GM23338 (cell line): ENCODE data around the gene SYNJ2BP. TPM values are rescaled to one million over a fixed set of nuclear protein-coding genes. Genes with fewer than 3 reads are reported as not detected.

Source experiments
- ATAC-seq: fragments of 200-7000 bp; cut with Tn5 transposase; 3 replicates; pipeline ENCODE4 v1.9.1; 2020
- DNase-seq: peaks from one replicate; pipeline ENCODE4 v3.0.0-alpha.2; 2015; ENCODE audit warnings: low spot score
- H2AFZ ChIP-seq: fragments of 200-600 bp; sonication (generic); 2 replicates; pipeline ENCODE4 v1.8.0; 2016; ENCODE audit warnings: antibody characterized with exemption, mild to moderate bottlenecking, moderate library complexity
- H3F3A ChIP-seq: fragments of 200-600 bp; sonication (generic); replicated peaks from 2 replicates; pipeline ENCODE4 v1.8.0; 2017; ENCODE audit warnings: antibody characterized with exemption, mixed run types, low read depth
- H3K27ac ChIP-seq: fragments of 200-600 bp; sonication (generic); 2 replicates; pipeline ENCODE4 v1.6.1; 2016; ENCODE audit warnings: low read depth
- H3K27me3 ChIP-seq: fragments of 200-600 bp; sonication (generic); 2 replicates; pipeline ENCODE4 v1.8.0; 2016; ENCODE audit warnings: mild to moderate bottlenecking, mixed run types, moderate library complexity; ENCODE audit not compliant: insufficient read depth
- H3K36me3 ChIP-seq: fragments of 200-600 bp; sonication (generic); 2 replicates; pipeline ENCODE4 v1.8.0; 2016; ENCODE audit warnings: mild to moderate bottlenecking; ENCODE audit not compliant: insufficient read depth
- H3K4me1 ChIP-seq: fragments of 200-600 bp; sonication (generic); 2 replicates; pipeline ENCODE4 v1.8.0; 2016; ENCODE audit warnings: mild to moderate bottlenecking, moderate library complexity; ENCODE audit not compliant: insufficient read depth
- H3K4me2 ChIP-seq: fragments of 200-600 bp; sonication (generic); 2 replicates; pipeline ENCODE4 v1.7.1; 2017; ENCODE audit warnings: mixed run types
- H3K4me3 ChIP-seq: fragments of 200-600 bp; sonication (generic); 2 replicates; pipeline ENCODE4 v1.6.1; 2016; ENCODE audit warnings: mixed run types
- H3K79me2 ChIP-seq: fragments of 200-600 bp; sonication (generic); replicated peaks from 2 replicates; pipeline ENCODE4 v1.8.0; 2017; ENCODE audit warnings: mild to moderate bottlenecking; ENCODE audit not compliant: insufficient read depth
- H3K9me2 ChIP-seq: fragments of 200-600 bp; sonication (generic); 2 replicates; pipeline ENCODE4 v1.8.0; 2017; ENCODE audit not compliant: insufficient read depth
- H4K20me1 ChIP-seq: fragments of 200-600 bp; sonication (generic); replicated peaks from 2 replicates; pipeline ENCODE4 v1.8.0; 2017; ENCODE audit warnings: mild to moderate bottlenecking; ENCODE audit not compliant: insufficient read depth
- H3K27ac Mint-ChIP-seq: 2 replicates; pipeline ENCODE4 v1.8.0; 2020; ENCODE audit warnings: inconsistent platforms, mild to moderate bottlenecking, moderate library complexity, mixed read lengths
- H3K27me3 Mint-ChIP-seq: 3 replicates; pipeline ENCODE4 v1.8.0; 2022; ENCODE audit warnings: low read depth, mild to moderate bottlenecking, moderate library complexity, mixed read lengths, inconsistent platforms; ENCODE audit not compliant: insufficient read depth, poor library complexity
- H3K36me3 Mint-ChIP-seq: 3 replicates; pipeline ENCODE4 v1.8.0; 2021; ENCODE audit warnings: low read depth, mild to moderate bottlenecking, inconsistent platforms, moderate library complexity, mixed read lengths
- H3K4me1 Mint-ChIP-seq: 3 replicates; pipeline ENCODE4 v1.8.0; 2020; ENCODE audit warnings: mild to moderate bottlenecking, inconsistent platforms, mixed read lengths
- H3K4me3 Mint-ChIP-seq: 3 replicates; pipeline ENCODE4 v1.8.0; 2021; ENCODE audit warnings: moderate library complexity, mild to moderate bottlenecking, inconsistent platforms, mixed read lengths
- H3K9me3 Mint-ChIP-seq: 3 replicates; pipeline ENCODE4 v1.8.0; 2020; ENCODE audit warnings: moderate library complexity, mild to moderate bottlenecking, inconsistent platforms, mixed read lengths
- CREB1 ChIP-seq: fragments of 250-450 bp; sonication (Bioruptor Pico); IDR thresholded peaks from 2 replicates; pipeline ENCODE4 v1.5.0; 2020; ENCODE audit warnings: low read depth, mild to moderate bottlenecking, moderate library complexity
- EZH2 ChIP-seq: fragments of 200-600 bp; sonication (generic); IDR thresholded peaks from one replicate; pipeline ENCODE4 v1.8.0; 2017; ENCODE audit warnings: antibody characterized with exemption, mild to moderate bottlenecking, low read depth; ENCODE audit not compliant: unreplicated experiment
- JUNB ChIP-seq: IDR thresholded peaks from one replicate; pipeline ENCODE4 v1.6.1; 2016; ENCODE audit warnings: antibody characterized with exemption; ENCODE audit not compliant: unreplicated experiment
- NANOG ChIP-seq: IDR thresholded peaks from 2 replicates; pipeline ENCODE4 v1.6.1; 2016; ENCODE audit warnings: antibody characterized with exemption, borderline replicate concordance
- POLR2AphosphoS5 ChIP-seq: IDR thresholded peaks from 2 replicates; pipeline ENCODE4 v1.6.1; 2016; ENCODE audit warnings: antibody characterized with exemption, low read depth
- ZNF114 ChIP-seq: fragments of 250-450 bp; sonication (Bioruptor Pico); IDR thresholded peaks from 2 replicates; pipeline ENCODE4 v1.5.0; 2020; ENCODE audit warnings: mild to moderate bottlenecking, moderate library complexity
- polyA plus RNA-seq: library from polyadenylated mRNA; unstranded; fragments of >200 nt; fragmentation: Nextera tagmentation; extraction: Ambion mirVana; gene quantifications from 2 replicates; pipeline ENCODE4 v1.2.1, GENCODE V29; 2016
- total RNA-seq: library from RNA; depleted of rRNA; stranded (reverse); fragments of >200 nt; shearing (Covaris generic); gene quantifications from 2 replicates; pipeline ENCODE4 v1.2.3, GENCODE V29; 2014
- TF ChIP-seq, protein P1 (sequence below): fragments of 250-450 bp; sonication (Bioruptor Pico); IDR thresholded peaks from 2 replicates; pipeline ENCODE4 v1.5.0; 2020; ENCODE audit warnings: mild to moderate bottlenecking, moderate library complexity
- TF ChIP-seq, protein P2 (sequence below): IDR thresholded peaks from one replicate; pipeline ENCODE4 v1.6.1; 2018; ENCODE audit warnings: antibody characterized with exemption; ENCODE audit not compliant: unreplicated experiment
- TF ChIP-seq, protein P3 (sequence below), 2 experiments: fragments of 200-600 bp in 1 of 2; sonication (generic) in 1 of 2; conservative IDR thresholded peaks; 2 replicates each; pipeline versions ENCODE4 v1.5.1 to v1.6.1; 2016 to 2017; ENCODE audit warnings: antibody characterized with exemption in 2 of 2, low read depth in 2 of 2, mild to moderate bottlenecking in 2 of 2, moderate library complexity in 1 of 2

SYNJ2BP gene
- total and polyA plus RNA-seq, 2 experiments from 2014 or later, result 24.2 to 48.2 TPM

DNA sequence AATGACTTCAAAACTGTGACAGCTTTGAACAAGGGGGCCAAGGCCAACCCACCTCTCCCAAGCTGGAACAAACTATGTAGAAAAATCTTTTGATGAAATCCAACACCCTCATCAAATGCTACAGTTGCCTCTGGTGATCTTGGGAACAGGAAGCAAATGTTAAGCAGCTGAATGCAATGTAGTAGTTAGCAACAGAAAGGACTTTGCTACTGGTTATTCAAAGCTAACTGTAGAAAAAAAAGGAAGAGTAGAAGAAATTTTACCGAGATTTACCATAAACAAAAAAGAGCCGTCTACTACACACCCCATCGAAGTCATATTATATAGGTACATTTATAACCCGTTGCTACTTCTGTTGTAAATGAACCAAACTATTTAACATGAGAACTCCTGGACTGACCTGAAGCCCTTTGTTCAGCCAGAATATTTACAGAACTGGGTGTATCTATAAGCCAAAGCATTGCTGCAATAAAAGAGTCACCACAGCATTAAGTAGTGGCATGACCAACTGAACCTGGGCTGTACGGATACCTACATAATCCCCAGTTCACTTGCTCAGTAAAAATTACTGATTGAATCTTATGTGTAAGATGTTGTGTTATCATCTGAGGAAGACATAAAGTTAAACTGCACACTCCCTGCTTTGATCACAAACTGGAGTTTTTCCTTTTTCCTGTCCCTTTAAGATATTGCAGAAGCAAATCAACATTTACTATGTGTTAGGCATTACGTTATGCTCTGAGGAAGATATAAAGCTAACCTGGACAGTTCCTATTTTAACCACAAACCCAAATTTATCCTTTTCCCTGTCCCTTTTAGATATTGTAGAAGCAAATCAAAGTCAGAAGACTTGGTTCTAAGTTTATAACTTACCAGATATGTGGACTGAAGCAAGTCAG lies 25.1 kb downstream of the SYNJ2BP start:
- H3K27ac ChIP-seq, result peak overlapping the region; percentile 11; the same call in 1 of the 2 replicates
- H4K20me1 ChIP-seq, result 0 out of 2 replicates have a peak, but pooled peaks cover 5% of the 10 kb centered on the region
- Mint-ChIP-seq H3K9me3 (peaks cover 2% of the 10 kb centered on the region; the same call in 1 of the 3 replicates), H3K4me1 (peaks cover 13% of the 10 kb centered on the region), H3K36me3 (peaks cover 21% of the 10 kb centered on the region), H3K27me3 (no peaks in the 10 kb centered on the region), H3K27ac (peak overlapping the region; percentile 38), H3K4me3 (no peak overlapping the region)
- H3F3A ChIP-seq, result no peaks in the 10 kb centered on the region
- no peak overlapping the region for H3K4me3 ChIP-seq
- H3K79me2 ChIP-seq, result peaks cover 38% of the 10 kb centered on the region
- H3K9me2 ChIP-seq, result no peaks in the 10 kb centered on the region
- H3K36me3 ChIP-seq, result no peaks in the 10 kb centered on the region
- H3K4me2 ChIP-seq, result peak overlapping the region; percentile 24
- TF ChIP-seq ZNF114 (no peak), CREB1 (CRISPR knock-in tag) (no peak), NANOG (no peak), JUNB (no peak), EZH2 (no peak)
- ATAC-seq, result no peak
- H2AFZ ChIP-seq, result no peak overlapping the region
- peaks cover 18% of the 10 kb centered on the region for H3K4me1 ChIP-seq
- no peaks in the 10 kb centered on the region for H3K27me3 ChIP-seq
- DNase-seq, result peak; percentile 40

DNA sequence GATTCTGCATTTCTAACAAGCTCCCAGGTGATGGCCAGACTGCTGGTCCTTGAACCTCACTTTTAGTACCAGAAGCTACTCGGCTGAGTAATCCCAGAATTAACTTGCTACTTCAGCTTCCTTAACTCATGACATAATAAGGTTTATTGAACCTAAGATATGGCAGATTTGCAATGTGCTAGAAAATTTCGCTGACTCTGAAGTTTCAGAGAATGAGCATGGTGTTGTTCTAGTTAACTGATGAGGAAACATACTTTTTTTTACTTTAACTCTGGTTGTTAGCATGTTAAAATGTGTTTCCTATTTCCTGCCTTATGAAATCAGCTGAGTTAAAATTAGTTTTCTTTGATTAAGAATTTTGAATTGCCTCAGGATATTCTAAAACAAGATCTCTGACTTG lies 34.4 kb downstream of the SYNJ2BP start:
- peaks cover 15% of the 10 kb centered on the region for H3K4me1 ChIP-seq
- Mint-ChIP-seq H3K9me3 (no peaks in the 10 kb centered on the region), H3K36me3 (no peaks in the 10 kb centered on the region; the same call in 2 of the 3 replicates), H3K4me3 (no peak overlapping the region), H3K27ac (no peak overlapping the region), H3K4me1 (peaks cover 6% of the 10 kb centered on the region; the same call in 2 of the 3 replicates), H3K27me3 (peaks cover 2% of the 10 kb centered on the region)
- H3K79me2 ChIP-seq, result 0 out of 2 replicates have a peak, but pooled peaks cover 8% of the 10 kb centered on the region
- H3K27ac ChIP-seq, result no peak overlapping the region; the same call in 1 of the 2 replicates
- no peak overlapping the region for H2AFZ ChIP-seq
- no peaks in the 10 kb centered on the region for H3K27me3 ChIP-seq
- DNase-seq (no peak), ATAC-seq (no peak)
- no peaks in the 10 kb centered on the region for H3F3A ChIP-seq
- H3K9me2 ChIP-seq, result no peaks in the 10 kb centered on the region
- peaks cover 5% of the 10 kb centered on the region; the same call in 1 of the 2 replicates for H4K20me1 ChIP-seq
- no peak overlapping the region for H3K4me3 ChIP-seq
- H3K4me2 ChIP-seq, result no peak overlapping the region
- H3K36me3 ChIP-seq, result no peaks in the 10 kb centered on the region
- TF ChIP-seq ZNF114, result no peak
- TF ChIP-seq, protein P1, sequence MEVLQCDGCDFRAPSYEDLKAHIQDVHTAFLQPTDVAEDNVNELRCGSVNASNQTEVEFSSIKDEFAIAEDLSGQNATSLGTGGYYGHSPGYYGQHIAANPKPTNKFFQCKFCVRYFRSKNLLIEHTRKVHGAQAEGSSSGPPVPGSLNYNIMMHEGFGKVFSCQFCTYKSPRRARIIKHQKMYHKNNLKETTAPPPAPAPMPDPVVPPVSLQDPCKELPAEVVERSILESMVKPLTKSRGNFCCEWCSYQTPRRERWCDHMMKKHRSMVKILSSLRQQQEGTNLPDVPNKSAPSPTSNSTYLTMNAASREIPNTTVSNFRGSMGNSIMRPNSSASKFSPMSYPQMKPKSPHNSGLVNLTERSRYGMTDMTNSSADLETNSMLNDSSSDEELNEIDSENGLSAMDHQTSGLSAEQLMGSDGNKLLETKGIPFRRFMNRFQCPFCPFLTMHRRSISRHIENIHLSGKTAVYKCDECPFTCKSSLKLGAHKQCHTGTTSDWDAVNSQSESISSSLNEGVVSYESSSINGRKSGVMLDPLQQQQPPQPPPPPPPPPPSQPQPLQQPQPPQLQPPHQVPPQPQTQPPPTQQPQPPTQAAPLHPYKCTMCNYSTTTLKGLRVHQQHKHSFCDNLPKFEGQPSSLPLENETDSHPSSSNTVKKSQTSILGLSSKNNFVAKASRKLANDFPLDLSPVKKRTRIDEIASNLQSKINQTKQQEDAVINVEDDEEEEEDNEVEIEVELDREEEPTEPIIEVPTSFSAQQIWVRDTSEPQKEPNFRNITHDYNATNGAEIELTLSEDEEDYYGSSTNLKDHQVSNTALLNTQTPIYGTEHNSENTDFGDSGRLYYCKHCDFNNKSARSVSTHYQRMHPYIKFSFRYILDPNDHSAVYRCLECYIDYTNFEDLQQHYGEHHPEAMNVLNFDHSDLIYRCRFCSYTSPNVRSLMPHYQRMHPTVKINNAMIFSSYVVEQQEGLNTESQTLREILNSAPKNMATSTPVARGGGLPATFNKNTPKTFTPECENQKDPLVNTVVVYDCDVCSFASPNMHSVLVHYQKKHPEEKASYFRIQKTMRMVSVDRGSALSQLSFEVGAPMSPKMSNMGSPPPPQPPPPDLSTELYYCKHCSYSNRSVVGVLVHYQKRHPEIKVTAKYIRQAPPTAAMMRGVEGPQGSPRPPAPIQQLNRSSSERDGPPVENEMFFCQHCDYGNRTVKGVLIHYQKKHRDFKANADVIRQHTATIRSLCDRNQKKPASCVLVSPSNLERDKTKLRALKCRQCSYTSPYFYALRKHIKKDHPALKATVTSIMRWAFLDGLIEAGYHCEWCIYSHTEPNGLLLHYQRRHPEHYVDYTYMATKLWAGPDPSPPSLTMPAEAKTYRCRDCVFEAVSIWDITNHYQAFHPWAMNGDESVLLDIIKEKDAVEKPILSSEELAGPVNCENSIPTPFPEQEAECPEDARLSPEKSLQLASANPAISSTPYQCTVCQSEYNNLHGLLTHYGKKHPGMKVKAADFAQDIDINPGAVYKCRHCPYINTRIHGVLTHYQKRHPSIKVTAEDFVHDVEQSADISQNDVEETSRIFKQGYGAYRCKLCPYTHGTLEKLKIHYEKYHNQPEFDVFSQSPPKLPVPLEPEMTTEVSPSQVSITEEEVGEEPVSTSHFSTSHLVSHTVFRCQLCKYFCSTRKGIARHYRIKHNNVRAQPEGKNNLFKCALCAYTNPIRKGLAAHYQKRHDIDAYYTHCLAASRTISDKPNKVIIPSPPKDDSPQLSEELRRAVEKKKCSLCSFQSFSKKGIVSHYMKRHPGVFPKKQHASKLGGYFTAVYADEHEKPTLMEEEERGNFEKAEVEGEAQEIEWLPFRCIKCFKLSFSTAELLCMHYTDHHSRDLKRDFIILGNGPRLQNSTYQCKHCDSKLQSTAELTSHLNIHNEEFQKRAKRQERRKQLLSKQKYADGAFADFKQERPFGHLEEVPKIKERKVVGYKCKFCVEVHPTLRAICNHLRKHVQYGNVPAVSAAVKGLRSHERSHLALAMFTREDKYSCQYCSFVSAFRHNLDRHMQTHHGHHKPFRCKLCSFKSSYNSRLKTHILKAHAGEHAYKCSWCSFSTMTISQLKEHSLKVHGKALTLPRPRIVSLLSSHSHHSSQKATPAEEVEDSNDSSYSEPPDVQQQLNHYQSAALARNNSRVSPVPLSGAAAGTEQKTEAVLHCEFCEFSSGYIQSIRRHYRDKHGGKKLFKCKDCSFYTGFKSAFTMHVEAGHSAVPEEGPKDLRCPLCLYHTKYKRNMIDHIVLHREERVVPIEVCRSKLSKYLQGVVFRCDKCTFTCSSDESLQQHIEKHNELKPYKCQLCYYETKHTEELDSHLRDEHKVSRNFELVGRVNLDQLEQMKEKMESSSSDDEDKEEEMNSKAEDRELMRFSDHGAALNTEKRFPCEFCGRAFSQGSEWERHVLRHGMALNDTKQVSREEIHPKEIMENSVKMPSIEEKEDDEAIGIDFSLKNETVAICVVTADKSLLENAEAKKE (CRISPR knock-in tag), result no peak
- no peak for TF ChIP-seq POLR2AphosphoS5
- TF ChIP-seq, protein P2, sequence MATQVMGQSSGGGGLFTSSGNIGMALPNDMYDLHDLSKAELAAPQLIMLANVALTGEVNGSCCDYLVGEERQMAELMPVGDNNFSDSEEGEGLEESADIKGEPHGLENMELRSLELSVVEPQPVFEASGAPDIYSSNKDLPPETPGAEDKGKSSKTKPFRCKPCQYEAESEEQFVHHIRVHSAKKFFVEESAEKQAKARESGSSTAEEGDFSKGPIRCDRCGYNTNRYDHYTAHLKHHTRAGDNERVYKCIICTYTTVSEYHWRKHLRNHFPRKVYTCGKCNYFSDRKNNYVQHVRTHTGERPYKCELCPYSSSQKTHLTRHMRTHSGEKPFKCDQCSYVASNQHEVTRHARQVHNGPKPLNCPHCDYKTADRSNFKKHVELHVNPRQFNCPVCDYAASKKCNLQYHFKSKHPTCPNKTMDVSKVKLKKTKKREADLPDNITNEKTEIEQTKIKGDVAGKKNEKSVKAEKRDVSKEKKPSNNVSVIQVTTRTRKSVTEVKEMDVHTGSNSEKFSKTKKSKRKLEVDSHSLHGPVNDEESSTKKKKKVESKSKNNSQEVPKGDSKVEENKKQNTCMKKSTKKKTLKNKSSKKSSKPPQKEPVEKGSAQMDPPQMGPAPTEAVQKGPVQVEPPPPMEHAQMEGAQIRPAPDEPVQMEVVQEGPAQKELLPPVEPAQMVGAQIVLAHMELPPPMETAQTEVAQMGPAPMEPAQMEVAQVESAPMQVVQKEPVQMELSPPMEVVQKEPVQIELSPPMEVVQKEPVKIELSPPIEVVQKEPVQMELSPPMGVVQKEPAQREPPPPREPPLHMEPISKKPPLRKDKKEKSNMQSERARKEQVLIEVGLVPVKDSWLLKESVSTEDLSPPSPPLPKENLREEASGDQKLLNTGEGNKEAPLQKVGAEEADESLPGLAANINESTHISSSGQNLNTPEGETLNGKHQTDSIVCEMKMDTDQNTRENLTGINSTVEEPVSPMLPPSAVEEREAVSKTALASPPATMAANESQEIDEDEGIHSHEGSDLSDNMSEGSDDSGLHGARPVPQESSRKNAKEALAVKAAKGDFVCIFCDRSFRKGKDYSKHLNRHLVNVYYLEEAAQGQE, result no peak
- TF ChIP-seq JUNB, result no peak
- TF ChIP-seq, protein P3, sequence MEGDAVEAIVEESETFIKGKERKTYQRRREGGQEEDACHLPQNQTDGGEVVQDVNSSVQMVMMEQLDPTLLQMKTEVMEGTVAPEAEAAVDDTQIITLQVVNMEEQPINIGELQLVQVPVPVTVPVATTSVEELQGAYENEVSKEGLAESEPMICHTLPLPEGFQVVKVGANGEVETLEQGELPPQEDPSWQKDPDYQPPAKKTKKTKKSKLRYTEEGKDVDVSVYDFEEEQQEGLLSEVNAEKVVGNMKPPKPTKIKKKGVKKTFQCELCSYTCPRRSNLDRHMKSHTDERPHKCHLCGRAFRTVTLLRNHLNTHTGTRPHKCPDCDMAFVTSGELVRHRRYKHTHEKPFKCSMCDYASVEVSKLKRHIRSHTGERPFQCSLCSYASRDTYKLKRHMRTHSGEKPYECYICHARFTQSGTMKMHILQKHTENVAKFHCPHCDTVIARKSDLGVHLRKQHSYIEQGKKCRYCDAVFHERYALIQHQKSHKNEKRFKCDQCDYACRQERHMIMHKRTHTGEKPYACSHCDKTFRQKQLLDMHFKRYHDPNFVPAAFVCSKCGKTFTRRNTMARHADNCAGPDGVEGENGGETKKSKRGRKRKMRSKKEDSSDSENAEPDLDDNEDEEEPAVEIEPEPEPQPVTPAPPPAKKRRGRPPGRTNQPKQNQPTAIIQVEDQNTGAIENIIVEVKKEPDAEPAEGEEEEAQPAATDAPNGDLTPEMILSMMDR (conservative IDR thresholded peaks at IDR 0.05; ENCODE audit: low read depth in 2 of 2), result no peak
